ENCODE results near the gene C6orf52.
"Not testable (repeated sequence)": the region's sequence is repeated elsewhere in the genome, so short reads cannot be mapped to it uniquely, and the experiment has no call there.

Gene C6orf52

GRCh38 chr6:10694302-10695085, at the start of gene C6orf52, which contains the start of gene PAK1IP1:
TSS of gene C6orf52 (minus strand) at chr6:10694616. CDS start at chr6:10687550, 7,066 bp downstream.
TSS of gene PAK1IP1 (plus strand) at chr6:10694972. CDS start at chr6:10694986, 14 bp downstream.
- DNase-seq, result peak; percentile 91

- DNase-seq, result no peak
Measured at GRCh38 chr6:10743515-10743914, 49.1 kb upstream of the C6orf52 start.

DNA sequence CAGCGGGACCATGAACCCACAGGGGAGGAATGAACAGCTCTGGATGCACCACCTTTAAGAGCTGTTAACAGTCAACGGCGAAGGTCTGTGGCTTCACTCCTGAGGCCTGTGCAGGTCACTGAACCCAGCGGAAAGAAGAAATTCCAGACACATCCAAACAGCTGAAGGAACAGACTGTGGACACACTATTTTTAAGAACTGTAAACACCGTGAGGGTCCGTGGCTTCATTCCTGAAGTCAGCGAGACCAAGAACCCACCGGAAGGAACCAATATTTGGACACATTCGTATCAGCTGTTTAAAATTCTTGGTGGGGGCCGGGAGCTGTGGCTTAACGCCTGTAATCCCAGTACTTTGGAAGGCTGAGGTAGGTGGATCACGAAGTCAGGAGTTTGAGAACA, 47.8 kb upstream of the C6orf52 start:
- no peak for DNase-seq

DNA sequence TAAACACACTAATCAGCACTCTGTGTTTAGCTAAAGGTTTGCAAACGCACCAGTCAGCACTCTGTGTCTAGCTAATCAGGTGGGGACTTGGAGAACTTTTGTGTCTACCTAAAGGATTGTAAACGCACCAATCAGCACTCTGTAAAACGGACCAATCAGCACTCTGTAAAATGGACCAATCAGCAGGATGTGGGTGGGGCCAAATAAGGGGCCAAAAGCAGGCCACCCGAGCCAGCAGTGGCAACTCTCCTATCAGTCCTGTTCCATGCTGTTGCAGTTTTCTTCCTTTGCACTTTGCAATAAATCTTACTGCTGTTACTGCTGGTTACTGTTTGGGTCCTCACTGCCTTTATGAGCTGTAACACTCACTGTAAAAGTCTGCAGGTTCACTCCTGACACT, 47.2 kb upstream of the C6orf52 start:
- DNase-seq, result not testable (repeated sequence)

DNA sequence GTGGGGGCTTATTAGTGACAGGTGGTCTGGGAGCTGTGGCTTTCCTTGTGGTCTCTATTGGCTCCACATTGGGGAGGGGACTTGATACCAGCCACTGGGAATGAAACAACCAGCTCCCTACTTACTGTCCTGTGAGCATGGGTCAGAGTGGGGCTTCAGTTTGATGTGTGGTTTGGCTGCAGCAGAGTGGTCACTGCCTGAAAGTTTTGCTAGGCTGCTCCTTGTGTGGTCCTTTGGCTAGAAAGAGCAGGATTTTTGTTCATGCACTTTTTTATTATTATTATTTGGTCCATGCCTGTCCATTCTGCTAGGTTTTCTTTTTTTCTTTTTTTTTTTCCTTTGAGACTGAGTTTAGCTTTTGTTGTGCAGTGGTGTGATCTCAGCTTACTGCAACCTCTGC, 45.6 kb upstream of the C6orf52 start:
- no peak for DNase-seq

- no peak for DNase-seq
Measured at GRCh38 chr6:10736731-10737130, 42.3 kb upstream of the C6orf52 start.

DNA sequence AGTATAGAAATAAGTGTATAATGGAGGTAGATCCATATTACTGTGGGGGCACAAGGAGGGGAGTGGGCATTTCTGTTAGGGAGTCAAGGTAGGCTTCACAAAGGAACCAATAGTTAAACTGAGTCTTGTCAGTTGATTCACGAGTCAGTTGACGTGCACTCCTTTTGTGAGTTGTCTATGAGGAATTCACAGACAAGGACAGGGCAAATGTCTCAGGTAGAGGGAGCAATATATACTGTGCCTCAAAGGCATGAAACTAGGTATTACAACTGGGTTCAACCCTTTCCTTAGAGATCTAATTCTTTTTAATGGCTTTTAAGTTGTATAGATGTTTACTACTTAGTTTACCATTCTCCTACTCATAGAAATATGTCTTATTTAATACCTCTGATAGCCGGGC, 39.4 kb upstream of the C6orf52 start:
- DNase-seq, result no peak

- DNase-seq, result no peak
Measured at GRCh38 chr6:10733151-10733715, 38.8 kb upstream of the C6orf52 start.

DNA sequence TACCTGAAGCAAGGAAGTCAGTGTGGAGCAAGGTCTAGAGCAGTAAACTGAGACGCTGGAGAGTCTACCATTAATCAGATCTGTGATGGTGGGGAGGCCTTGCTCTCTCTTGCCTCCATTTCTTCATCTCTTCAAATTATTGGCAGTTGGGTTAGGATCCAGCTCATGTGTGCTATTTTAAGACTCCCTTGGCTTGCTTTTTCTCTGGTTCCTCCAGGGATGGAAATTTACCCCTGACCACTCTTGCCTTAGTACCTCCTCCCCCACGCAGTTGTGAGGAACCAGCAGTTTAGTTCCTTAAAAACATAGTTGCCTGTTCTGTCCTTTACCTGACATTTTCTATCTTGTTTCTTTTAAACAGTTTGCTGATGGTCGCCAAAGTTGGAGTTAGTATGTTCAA, 35.8 kb upstream of the C6orf52 start:
- no peak for DNase-seq

GRCh38 chr6:10725716-10726115, 31.3 kb upstream of the C6orf52 start:
- DNase-seq, result no peak

DNA sequence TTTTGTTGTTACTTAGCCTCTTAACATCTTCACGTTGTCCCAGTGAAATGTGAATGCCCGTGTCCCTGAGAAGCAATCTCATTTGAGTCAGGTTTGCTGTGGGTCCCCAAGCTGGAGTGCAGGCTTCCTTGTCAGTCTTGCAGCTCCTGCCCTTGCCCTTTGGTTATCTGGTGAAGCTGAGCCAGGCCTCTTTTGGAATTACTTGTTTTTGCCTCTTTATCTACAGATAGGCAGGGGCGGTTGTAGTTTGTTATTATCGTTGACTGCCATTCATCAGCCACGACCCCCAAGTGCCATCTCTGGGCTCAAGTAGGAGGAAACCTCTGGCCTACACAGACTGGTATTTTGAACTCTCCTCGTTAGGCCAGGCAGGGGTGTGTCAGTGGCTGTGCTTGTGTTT, 30.6 kb upstream of the C6orf52 start:
- no peak for DNase-seq

DNA sequence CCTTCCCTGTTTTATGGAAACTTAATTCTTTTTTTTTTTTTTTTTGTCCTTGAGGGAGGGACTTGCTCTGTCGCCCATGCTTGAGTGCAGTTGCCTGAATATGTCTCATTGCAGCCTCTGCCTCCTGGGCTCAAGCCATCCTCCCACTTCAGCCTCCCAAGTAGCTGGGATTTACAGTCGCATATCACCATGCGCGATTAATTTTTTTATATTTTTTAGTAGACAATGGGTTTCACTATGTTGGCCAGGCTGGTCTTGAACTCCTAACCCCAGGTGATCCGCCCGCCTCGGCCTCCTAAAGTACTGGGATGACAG, 29.1 kb upstream of the C6orf52 start:
- DNase-seq, result no peak

- peak; percentile 64 for DNase-seq
Measured at GRCh38 chr6:10722820-10723566, 28.6 kb upstream of the C6orf52 start, which contains the start of gene TMEM14C. TSS of gene TMEM14C (plus strand) at chr6:10723070. CDS start at chr6:10724614, 1,544 bp downstream.

DNA sequence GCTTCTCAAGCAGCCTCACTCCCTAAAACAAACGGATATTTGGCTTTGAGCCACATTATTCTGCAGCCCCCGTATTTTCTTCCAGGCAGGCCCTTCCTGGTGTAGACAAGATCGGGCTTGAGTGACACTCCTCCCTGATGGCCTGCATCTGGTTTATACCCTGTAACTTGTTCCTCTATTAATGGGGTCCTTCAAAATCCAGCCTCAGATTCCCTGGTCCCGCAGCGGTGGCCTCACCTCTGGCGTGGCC, 28.1 kb upstream of the C6orf52 start:
- no peak for DNase-seq

GRCh38 chr6:10721850-10722569, 27.6 kb upstream of the C6orf52 start:
- no peak for DNase-seq

GRCh38 chr6:10720960-10721849, 26.8 kb upstream of the C6orf52 start:
- DNase-seq, result not testable (repeated sequence)

- peak; percentile 29 for DNase-seq
Measured at GRCh38 chr6:10720265-10720959, 26.0 kb upstream of the C6orf52 start.

GRCh38 chr6:10719964-10720264, 25.5 kb upstream of the C6orf52 start:
- DNase-seq, result no peak

GRCh38 chr6:10719296-10719963, 25.0 kb upstream of the C6orf52 start:
- DNase-seq, result no peak

- no peak for DNase-seq
Measured at GRCh38 chr6:10713962-10714361, 19.5 kb upstream of the C6orf52 start.

GRCh38 chr6:10696655-10697054, 2.2 kb upstream of the C6orf52 start:
- DNase-seq, result no peak

Measured in activated CD4-positive, alpha-beta T cell treated with anti-CD3 and anti-CD28 coated beads for 1 hour (primary cell).